Omental fat pad (tissue), 4 donors: Measurements from ENCODE around the gene ASCL5. TPM values are rescaled to one million over a fixed set of nuclear protein-coding genes. Genes with fewer than 3 reads are reported as not detected.

Source experiments
- ATAC-seq: fragments of 150-250 bp; one replicate; pipeline ENCODE4 v1.9.1; 2016; ENCODE audit warnings: mild to moderate bottlenecking, moderate library complexity; ENCODE audit not compliant: low FRiP score
- DNase-seq: peaks from one replicate; pipeline ENCODE4 v3.0.0-alpha.2; 2019; ENCODE audit warnings: low spot score
- CTCF ChIP-seq, 3 donors: fragments of 450-650 bp; IDR thresholded peaks; one replicate each; pipeline ENCODE4 v1.5.1; 2016 to 2017; ENCODE audit warnings: antibody characterized with exemption in 3 of 3, mild to moderate bottlenecking in 3 of 3, moderate library complexity in 2 of 3
- total RNA-seq, 4 donors: library from RNA; depleted of rRNA; stranded (reverse); fragments of >200 nt; gene quantifications; one replicate each; pipeline ENCODE4 v1.1.0, GENCODE V29; 2016

Gene ASCL5
- total RNA-seq, 4 donors from 2014 or later, result not detected

DNA sequence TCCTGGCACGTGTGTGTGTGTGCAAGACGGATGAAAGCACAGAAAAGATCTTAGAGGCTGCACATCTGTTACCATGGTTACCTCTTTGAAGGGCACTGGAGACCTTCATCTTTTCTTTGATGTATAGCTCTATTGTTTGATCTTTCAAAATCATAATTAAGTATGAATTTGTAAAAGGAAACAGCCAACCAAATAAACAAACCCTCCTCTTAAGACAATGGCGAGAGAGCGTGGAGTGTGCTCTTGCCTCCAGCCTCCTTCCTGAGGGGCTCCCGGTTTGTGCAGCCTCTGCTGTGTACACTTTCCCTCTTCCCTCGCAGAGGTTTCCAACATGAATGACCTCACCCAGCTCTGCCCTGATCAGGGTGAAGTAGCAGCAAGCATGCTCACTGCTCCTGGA is 42.7 kb downstream of the ASCL5 start:
- ATAC-seq (no peak), DNase-seq (no peak)
- no peak for TF ChIP-seq CTCF (IDR thresholded peaks at IDR 0.05)

- no peak for TF ChIP-seq CTCF (IDR thresholded peaks at IDR 0.05)
- ATAC-seq (no peak), DNase-seq (no peak)
Measured at GRCh38 chr1:201083741-201084140, 43.2 kb downstream of the ASCL5 start.

DNA sequence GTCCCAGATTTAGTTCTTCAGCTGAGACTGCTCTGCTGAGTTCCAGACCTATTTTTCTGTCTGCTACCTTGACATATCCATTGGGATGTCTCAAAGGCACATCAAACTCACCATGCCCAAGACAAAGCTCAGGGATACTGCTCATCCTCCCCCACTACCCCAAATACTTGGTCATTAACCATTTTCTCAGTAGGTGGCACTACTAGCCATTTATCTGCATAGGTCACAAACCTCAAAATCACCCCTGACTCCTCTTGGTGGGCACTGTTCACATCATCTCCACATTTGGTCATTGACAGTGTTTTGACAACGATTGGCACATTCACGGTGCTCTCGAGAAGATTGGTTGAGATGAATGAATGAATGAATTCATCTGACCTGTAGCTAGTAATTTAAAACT is 46.8 kb downstream of the ASCL5 start:
- no peak for DNase-seq
- ATAC-seq, result no peak
- no peak for TF ChIP-seq CTCF (IDR thresholded peaks at IDR 0.05)

DNA sequence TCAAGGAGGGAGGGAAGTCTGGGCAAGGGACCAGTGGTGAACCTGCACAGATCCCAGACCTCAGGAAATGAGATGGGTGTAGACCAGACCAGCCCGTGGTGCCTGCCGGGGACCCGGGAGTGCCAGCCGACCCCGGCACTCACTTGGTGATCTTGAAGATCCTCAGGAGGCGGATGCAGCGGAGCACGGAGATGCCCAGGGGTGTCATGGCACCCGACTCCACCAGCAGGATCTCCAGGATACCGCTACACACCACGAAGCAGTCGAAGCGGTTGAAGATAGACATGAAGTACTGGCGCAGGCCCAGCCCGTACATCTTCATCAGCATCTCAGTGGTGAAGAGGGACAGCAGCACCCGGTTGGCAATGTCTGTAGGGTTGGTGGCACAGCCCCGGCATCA is 49.2 kb downstream of the ASCL5 start:
- ATAC-seq (no peak), DNase-seq (no peak)
- no peak for TF ChIP-seq CTCF (IDR thresholded peaks at IDR 0.05)

DNA sequence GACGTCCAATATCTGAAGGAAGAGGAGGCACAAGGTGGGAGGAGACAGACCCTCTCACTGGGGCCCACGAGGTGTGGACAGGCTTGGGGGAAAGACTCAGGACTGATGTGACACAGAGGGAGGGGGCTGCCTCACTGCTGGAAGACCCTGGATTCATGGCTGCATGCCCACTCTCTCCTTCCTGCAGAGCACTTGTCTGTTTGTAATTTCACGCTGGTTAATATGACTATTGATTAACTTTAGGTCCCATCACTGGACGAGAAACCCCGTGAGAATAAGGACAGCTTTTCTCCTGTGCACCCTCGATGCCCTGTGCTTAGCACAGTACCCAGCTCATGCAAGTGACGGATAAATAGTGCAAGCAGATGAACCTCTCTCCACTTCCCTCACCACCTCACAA is 49.9 kb downstream of the ASCL5 start:
- no peak for DNase-seq
- no peak for ATAC-seq
- TF ChIP-seq CTCF (IDR thresholded peaks at IDR 0.05), result no peak

DNA sequence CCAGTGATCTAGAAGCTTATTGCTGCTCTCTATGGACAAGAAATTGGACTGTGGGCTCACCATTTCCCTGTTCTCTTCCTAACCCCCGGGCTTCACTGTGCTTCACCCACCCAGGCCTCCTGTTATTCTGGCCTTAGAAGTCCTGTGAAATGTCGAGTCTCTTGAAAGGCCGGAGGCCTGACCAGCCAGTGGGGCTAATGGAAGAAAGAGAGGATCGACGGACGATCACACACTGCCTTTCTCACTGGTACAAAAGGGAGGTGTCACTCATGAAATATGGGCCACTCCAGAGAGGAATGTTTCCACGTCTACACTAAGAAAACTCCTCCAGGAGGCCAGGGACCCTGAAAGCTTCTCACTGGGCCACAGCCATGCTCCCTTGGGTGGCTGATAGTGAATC is 50.9 kb downstream of the ASCL5 start:
- TF ChIP-seq CTCF (IDR thresholded peaks at IDR 0.05), result no peak
- DNase-seq (no peak), ATAC-seq (no peak)

DNA sequence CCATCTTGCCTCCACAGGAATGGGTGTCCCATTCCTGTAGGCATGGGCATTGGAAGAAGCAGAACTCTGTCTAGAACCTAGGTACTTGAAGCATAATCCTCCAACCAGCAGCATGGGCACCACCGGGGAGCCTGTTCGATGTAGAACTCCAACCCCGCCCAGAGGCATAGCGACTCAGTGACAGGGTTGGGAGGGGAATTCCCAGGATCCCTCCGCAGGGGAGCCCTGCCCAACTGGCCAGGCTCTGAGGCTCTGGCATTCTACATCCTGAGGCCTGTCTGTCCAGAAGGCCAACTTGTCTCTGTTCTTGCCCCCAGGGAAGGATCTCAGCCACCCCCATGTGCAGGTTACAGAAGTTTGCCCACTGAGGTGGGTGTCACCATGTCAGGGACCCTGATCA is 53.0 kb downstream of the ASCL5 start:
- TF ChIP-seq CTCF (IDR thresholded peaks at IDR 0.05), result no peak
- ATAC-seq (no peak), DNase-seq (no peak)
